Neural progenitor cell (in vitro differentiated cells): ENCODE measurements around the gene RRM2. TPM values are rescaled to one million over a fixed set of nuclear protein-coding genes. Genes with fewer than 3 reads are reported as not detected.

Source experiments
- DNase-seq: peaks from one replicate; pipeline ENCODE4 v3.0.0-alpha.2; 2016; ENCODE audit warnings: low spot score
- H2AFZ ChIP-seq: fragments of 200-600 bp; sonication (generic); replicated peaks from 2 replicates; pipeline ENCODE4 v1.6.1; 2016; ENCODE audit warnings: antibody characterized with exemption
- H3F3A ChIP-seq: fragments of 200-600 bp; sonication (generic); 2 replicates; pipeline ENCODE4 v1.6.1; 2016; ENCODE audit warnings: antibody characterized with exemption, low read depth
- H3K27ac ChIP-seq: fragments of 200-600 bp; sonication (generic); 2 replicates; pipeline ENCODE4 v1.5.1; 2016; ENCODE audit warnings: mild to moderate bottlenecking
- H3K27me3 ChIP-seq: fragments of 200-600 bp; sonication (generic); 2 replicates; pipeline ENCODE4 v1.6.1; 2016; ENCODE audit warnings: mild to moderate bottlenecking, moderate library complexity
- H3K36me3 ChIP-seq: fragments of 200-600 bp; sonication (generic); 2 replicates; pipeline ENCODE4 v1.5.1; 2016
- H3K4me1 ChIP-seq: fragments of 200-600 bp; sonication (generic); 2 replicates; pipeline ENCODE4 v1.6.1; 2016; ENCODE audit warnings: mixed run types
- H3K4me2 ChIP-seq: fragments of 200-600 bp; sonication (generic); 2 replicates; pipeline ENCODE4 v1.6.1; 2016
- H3K4me3 ChIP-seq: fragments of 200-600 bp; sonication (generic); 2 replicates; pipeline ENCODE4 v1.5.1; 2016
- H3K79me2 ChIP-seq: fragments of 200-600 bp; sonication (generic); 2 replicates; pipeline ENCODE4 v1.6.1; 2016; ENCODE audit warnings: low read depth
- H3K9ac ChIP-seq: fragments of 200-600 bp; sonication (generic); 2 replicates; pipeline ENCODE4 v1.6.1; 2016
- H3K9me3 ChIP-seq: fragments of 200-600 bp; sonication (generic); 2 replicates; pipeline ENCODE4 v1.5.1; 2016; ENCODE audit warnings: low read depth
- H4K20me1 ChIP-seq: fragments of 200-600 bp; sonication (generic); 2 replicates; pipeline ENCODE4 v1.6.1; 2016; ENCODE audit warnings: low read depth
- H3K27ac Mint-ChIP-seq: 3 replicates; pipeline ENCODE4 v1.8.0; 2021; ENCODE audit warnings: mixed read lengths
- H3K27me3 Mint-ChIP-seq: 2 replicates; pipeline ENCODE4 v1.8.0; 2022; ENCODE audit warnings: low read depth, mild to moderate bottlenecking, inconsistent platforms, moderate library complexity, mixed read lengths; ENCODE audit not compliant: insufficient read depth
- H3K36me3 Mint-ChIP-seq: 3 replicates; pipeline ENCODE4 v1.8.0; 2021; ENCODE audit warnings: mixed read lengths
- H3K4me1 Mint-ChIP-seq: 3 replicates; pipeline ENCODE4 v1.8.0; 2021; ENCODE audit warnings: mixed read lengths
- H3K4me3 Mint-ChIP-seq: 3 replicates; pipeline ENCODE4 v1.8.0; 2021; ENCODE audit warnings: mild to moderate bottlenecking, moderate library complexity, mixed read lengths
- H3K9me3 Mint-ChIP-seq: 3 replicates; pipeline ENCODE4 v1.8.0; 2020; ENCODE audit warnings: mixed read lengths
- CTCF ChIP-seq: fragments of 200-600 bp; sonication (generic); IDR thresholded peaks from 2 replicates; pipeline ENCODE4 v1.5.1; 2017; ENCODE audit warnings: antibody characterized with exemption, mild to moderate bottlenecking
- EZH2 ChIP-seq: fragments of 200-600 bp; sonication (generic); IDR thresholded peaks from 2 replicates; pipeline ENCODE4 v1.6.1; 2017; ENCODE audit warnings: antibody characterized with exemption, mild to moderate bottlenecking, moderate library complexity
- EZH2phosphoT487 ChIP-seq: fragments of 200-600 bp; sonication (generic); IDR thresholded peaks from 2 replicates; pipeline ENCODE4 v1.6.1; 2017; ENCODE audit warnings: antibody characterized with exemption
- total RNA-seq: library from RNA; depleted of rRNA; stranded (reverse); fragments of >200 nt; gene quantifications from 2 replicates; pipeline ENCODE4 v1.2.3, GENCODE V29; 2015; ENCODE audit warnings: low replicate concordance

The RRM2 gene
- total RNA-seq, 1 donor from 2014 or later = 66.0 TPM

- Histone ChIP-seq H3K79me2 (no peaks in the 10 kb centered on the region), H3K27ac (no peak overlapping the region), H3K4me1 (peaks cover 17% of the 10 kb centered on the region), H2AFZ (no peak overlapping the region), H3F3A (peaks cover 7% of the 10 kb centered on the region), H4K20me1 (peaks cover 11% of the 10 kb centered on the region), H3K36me3 (no peaks in the 10 kb centered on the region), H3K9me3 (no peaks in the 10 kb centered on the region), H3K9ac (no peak overlapping the region), H3K4me2 (no peak overlapping the region), H3K27me3 (no peaks in the 10 kb centered on the region), H3K4me3 (no peak overlapping the region)
- H3K4me1 Mint-ChIP-seq = peaks cover 63% of the 10 kb centered on the region
- no peak overlapping the region for H3K4me3 Mint-ChIP-seq
- no peaks in the 10 kb centered on the region for H3K9me3 Mint-ChIP-seq
- peaks cover 9% of the 10 kb centered on the region for H3K27me3 Mint-ChIP-seq
- no peak for DNase-seq
- TF ChIP-seq CTCF = no peak
- TF ChIP-seq EZH2phosphoT487 = no peak
- no peak for TF ChIP-seq EZH2
- no peak overlapping the region for H3K27ac Mint-ChIP-seq
- peaks cover 2% of the 10 kb centered on the region for H3K36me3 Mint-ChIP-seq
Measured at GRCh38 chr2:10164601-10165000, 42.1 kb downstream of the RRM2 start.

GRCh38 chr2:10165282-10165681, 42.7 kb downstream of the RRM2 start:
- Histone ChIP-seq H3K4me1 (peaks cover 13% of the 10 kb centered on the region), H3K27ac (no peak overlapping the region), H3K4me3 (no peak overlapping the region), H3K4me2 (no peak overlapping the region), H2AFZ (no peak overlapping the region), H3K79me2 (no peaks in the 10 kb centered on the region), H4K20me1 (peaks cover 11% of the 10 kb centered on the region), H3K27me3 (no peaks in the 10 kb centered on the region), H3K36me3 (no peaks in the 10 kb centered on the region), H3K9me3 (no peaks in the 10 kb centered on the region), H3F3A (peaks cover 7% of the 10 kb centered on the region), H3K9ac (no peak overlapping the region)
- Mint-ChIP-seq H3K4me1 (peaks cover 61% of the 10 kb centered on the region), H3K4me3 (no peak overlapping the region), H3K9me3 (no peaks in the 10 kb centered on the region), H3K27ac (peak overlapping the region; percentile 51), H3K36me3 (peaks cover 2% of the 10 kb centered on the region), H3K27me3 (peaks cover 9% of the 10 kb centered on the region)
- no peak for DNase-seq
- TF ChIP-seq CTCF (no peak), EZH2 (no peak), EZH2phosphoT487 (no peak)

GRCh38 chr2:10165861-10166675, 43.5 kb downstream of the RRM2 start:
- Histone ChIP-seq H3K27ac (no peak overlapping the region), H3F3A (peaks cover 7% of the 10 kb centered on the region), H3K27me3 (no peaks in the 10 kb centered on the region), H2AFZ (no peak overlapping the region), H3K4me1 (peaks cover 16% of the 10 kb centered on the region), H3K4me3 (no peak overlapping the region), H4K20me1 (peaks cover 11% of the 10 kb centered on the region), H3K79me2 (no peaks in the 10 kb centered on the region), H3K36me3 (no peaks in the 10 kb centered on the region), H3K4me2 (no peak overlapping the region), H3K9ac (no peak overlapping the region), H3K9me3 (no peaks in the 10 kb centered on the region)
- H3K36me3 Mint-ChIP-seq = peaks cover 2% of the 10 kb centered on the region
- H3K9me3 Mint-ChIP-seq = no peaks in the 10 kb centered on the region
- peaks cover 63% of the 10 kb centered on the region for H3K4me1 Mint-ChIP-seq
- TF ChIP-seq EZH2phosphoT487 (no peak), EZH2 (no peak), CTCF (no peak)
- no peak overlapping the region for H3K4me3 Mint-ChIP-seq
- peaks cover 9% of the 10 kb centered on the region for H3K27me3 Mint-ChIP-seq
- no peak for DNase-seq
- H3K27ac Mint-ChIP-seq = peak overlapping the region; percentile 51
